B cell (primary cell): ENCODE results near the gene RD3L. TPM values are rescaled to one million over a fixed set of nuclear protein-coding genes. Genes with fewer than 3 reads are reported as not detected.

Source experiments
- ATAC-seq: fragments of 200-7000 bp; cut with Tn5 transposase; one replicate; pipeline ENCODE4 v1.10.0; 2021; ENCODE audit warnings: low read depth, mild to moderate bottlenecking, moderate number of reproducible peaks, moderate library complexity
- CTCF ChIA-PET: fragments of 350-600 bp; sonication (Branson Sonifier 250); formaldehyde crosslinking; loops from one replicate; lab custom pipeline; 2021; ENCODE audit warnings: antibody characterized with exemption, inconsistent platforms; lab: Charles Lee
- POLR2A ChIA-PET: fragments of 350-600 bp; sonication (Branson Sonifier 250); formaldehyde crosslinking; loops from one replicate; lab custom pipeline; 2021; ENCODE audit warnings: antibody characterized with exemption; lab: Charles Lee
- DNase-seq: peaks from one replicate; pipeline ENCODE4 v3.0.0; 2013
- H2AFZ ChIP-seq: 2 replicates; pipeline ENCODE4 v1.6.1; 2012; ENCODE audit warnings: mild to moderate bottlenecking, low read depth, low read length; ENCODE audit not compliant: insufficient read depth, poor library complexity, severe bottlenecking
- H3K27ac ChIP-seq, 2 donors: 1 replicate in 1 of 2; 2 replicates in 1 of 2; pipeline ENCODE4 v1.5.1; 2012 to 2013; ENCODE audit warnings: low read length in 2 of 2, mild to moderate bottlenecking in 2 of 2, moderate library complexity in 1 of 2
- H3K27me3 ChIP-seq, 4 experiments: fragments of 200-600 bp in 1 of 4; sonication (generic) in 1 of 4; replicated peaks in 1 of 4; 1 replicate in 2 of 4; 2 replicates in 2 of 4; pipeline versions ENCODE4 v1.6.1 to v1.7.0; 2013 to 2016; ENCODE audit warnings: low read length in 3 of 4, mild to moderate bottlenecking in 2 of 4, mixed read lengths in 1 of 4, moderate library complexity in 1 of 4; ENCODE audit not compliant: insufficient read depth in 4 of 4, control insufficient read depth in 3 of 4; ENCODE audit errors: control extremely low read depth in 1 of 4
- H3K36me3 ChIP-seq, 2 experiments: replicated peaks in 1 of 2; 1 replicate in 1 of 2; 2 replicates in 1 of 2; pipeline versions ENCODE4 v1.6.1 to v1.7.1; 2013; ENCODE audit warnings: low read length in 1 of 2; ENCODE audit not compliant: insufficient read depth in 2 of 2, control insufficient read depth in 1 of 2; ENCODE audit errors: control extremely low read depth in 1 of 2, extremely low read depth in 1 of 2
- H3K4me1 ChIP-seq, 2 donors: fragments of 200-600 bp in 1 of 2; sonication (generic) in 1 of 2; 1 replicate in 1 of 2; 2 replicates in 1 of 2; pipeline versions ENCODE4 v1.5.1 to v1.6.1; 2013 to 2017; ENCODE audit warnings: low read length in 2 of 2; ENCODE audit not compliant: control insufficient read depth in 2 of 2, insufficient read depth in 2 of 2
- H3K4me2 ChIP-seq: replicated peaks from 2 replicates; pipeline ENCODE3; 2012; ENCODE audit warnings: mild to moderate bottlenecking, low read depth, low read length; ENCODE audit not compliant: poor library complexity, severe bottlenecking
- H3K4me3 ChIP-seq, 5 experiments: fragments of 200-600 bp in 1 of 5; sonication (generic) in 1 of 5; 1 replicate in 3 of 5; 2 replicates in 2 of 5; pipeline versions ENCODE4 v1.5.1 to v1.7.0; 2011 to 2016; ENCODE audit warnings: low read length in 4 of 5, mild to moderate bottlenecking in 4 of 5, low read depth in 2 of 5, control low read depth in 1 of 5, moderate library complexity in 1 of 5; ENCODE audit not compliant: insufficient read depth in 1 of 5; ENCODE audit errors: control extremely low read depth in 1 of 5, extremely low read depth in 1 of 5
- H3K79me2 ChIP-seq: fragments of 200-600 bp; sonication (generic); one replicate; pipeline ENCODE4 v1.6.0; 2016; ENCODE audit warnings: low read length; ENCODE audit not compliant: control insufficient read depth, insufficient read depth
- H3K9ac ChIP-seq: fragments of 200-600 bp; sonication (generic); 2 replicates; pipeline ENCODE4 v1.6.1; 2017; ENCODE audit warnings: mild to moderate bottlenecking, low read length, moderate library complexity
- H3K9me3 ChIP-seq, 3 donors: one replicate each; pipeline versions ENCODE4 v1.6.1 to v1.7.1; 2013; ENCODE audit warnings: low read length in 2 of 3; ENCODE audit not compliant: control insufficient read depth in 2 of 3, insufficient read depth in 1 of 3; ENCODE audit errors: control extremely low read depth in 1 of 3
- H4K20me1 ChIP-seq: 2 replicates; pipeline ENCODE4 v1.6.0; 2012; ENCODE audit warnings: mild to moderate bottlenecking, low read length; ENCODE audit not compliant: insufficient read depth, control insufficient read depth, poor library complexity, severe bottlenecking
- H3K27ac Mint-ChIP-seq: one replicate; pipeline ENCODE4 v1.8.0; 2021; ENCODE audit warnings: mixed read lengths
- H3K27me3 Mint-ChIP-seq: one replicate; pipeline ENCODE4 v1.8.0; 2021; ENCODE audit warnings: mixed read lengths
- H3K4me1 Mint-ChIP-seq: one replicate; pipeline ENCODE4 v1.8.0; 2021; ENCODE audit warnings: mixed read lengths
- H3K4me3 Mint-ChIP-seq: one replicate; pipeline ENCODE4 v1.8.0; 2021; ENCODE audit warnings: mixed read lengths
- H3K9me3 Mint-ChIP-seq: one replicate; pipeline ENCODE4 v1.8.0; 2022; ENCODE audit warnings: mixed read lengths; ENCODE audit not compliant: insufficient read depth
- CTCF ChIP-seq: fragments of 200-600 bp; IDR thresholded peaks from one replicate; pipeline ENCODE4 v1.8.0; 2022; ENCODE audit warnings: antibody characterized with exemption, mild to moderate bottlenecking
- EZH2 ChIP-seq: IDR thresholded peaks from 2 replicates; pipeline ENCODE4 v1.6.1; 2012; ENCODE audit warnings: borderline replicate concordance, low read depth, mild to moderate bottlenecking, moderate library complexity, low read length; ENCODE audit not compliant: insufficient read depth, poor library complexity, severe bottlenecking
- WGBS: methylation state at CpG from one replicate; pipeline ENCODE4 v1.1.5; 2013; ENCODE audit warnings: missing lambda C conversion rate; ENCODE audit not compliant: insufficient coverage; 5-methylcytosine and 5-hydroxymethylcytosine counted together
- intact Hi-C: fragments of 100-400 bp; cut with micrococcal nuclease; formaldehyde crosslinking; loops from one replicate; pipeline ENCODE4 v1.10.0; 2022
- polyA plus RNA-seq: library from polyadenylated mRNA; depleted of rRNA; stranded (reverse); fragments of >200 nt; gene quantifications from 2 replicates; pipeline ENCODE4 v1.2.3, GENCODE V29; 2012
- total RNA-seq, 2 donors: library from RNA; stranded (reverse); fragments of 120-200 nt in 1 of 2; gene quantifications; 1 replicate in 1 of 2; 2 replicates in 1 of 2; pipeline versions ENCODE4 v1.2.3 to v1.2.4, GENCODE V29; 2013 to 2022

RD3L gene
- total and polyA plus RNA-seq, 2 donors (not counting 1 experiment from before 2014, with no cell fraction given) = not detected

DNA sequence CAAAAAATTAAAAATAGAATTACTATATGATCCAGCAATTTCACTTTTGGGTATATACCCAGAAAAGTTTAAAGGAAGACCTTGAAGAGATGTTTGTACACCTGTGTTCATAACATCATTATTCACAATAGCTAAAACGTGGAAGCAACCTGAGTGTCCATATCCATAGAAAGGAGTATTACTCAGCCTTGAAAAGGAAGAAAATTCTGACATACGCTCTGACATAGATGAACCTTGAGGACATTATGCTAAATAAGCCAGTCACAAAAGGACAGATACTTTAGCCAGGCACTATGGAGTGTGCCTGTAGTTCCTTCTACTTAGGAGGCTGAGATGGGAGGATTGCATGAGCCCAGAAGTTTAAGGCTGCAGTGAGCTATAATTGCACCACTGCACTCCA lies 6.1 kb upstream of the RD3L start:
- no peak overlapping the region for H3K27ac ChIP-seq
- H3K27me3 Mint-ChIP-seq = peaks cover 26% of the 10 kb centered on the region
- no peaks in the 10 kb centered on the region for H3K36me3 ChIP-seq
- H3K4me3 ChIP-seq = no peak overlapping the region
- H3K4me2 ChIP-seq = no peak overlapping the region
- no peaks in the 10 kb centered on the region for H3K79me2 ChIP-seq
- peaks cover 0 to 2% (median 0%) of the 10 kb centered on the region in 3 donors for H3K9me3 ChIP-seq
- H2AFZ ChIP-seq = no peak overlapping the region
- POLR2A ChIA-PET = no interaction called here
- H4K20me1 ChIP-seq = no peaks in the 10 kb centered on the region
- DNase-seq (no peak), ATAC-seq (no peak)
- H3K4me1 Mint-ChIP-seq = no peaks in the 10 kb centered on the region
- 100% methylated on average over 1 of the region's 2 CpGs for WGBS
- H3K9me3 Mint-ChIP-seq = peaks cover 5% of the 10 kb centered on the region
- H3K27ac Mint-ChIP-seq = no peak overlapping the region
- no peak overlapping the region for H3K4me3 Mint-ChIP-seq
- intact Hi-C loops = no loop called here
- H3K9ac ChIP-seq = no peak overlapping the region
- no peak for TF ChIP-seq EZH2
- no peak for TF ChIP-seq CTCF
- H3K4me1 ChIP-seq = no peaks in the 10 kb centered on the region
- peaks cover 0 to 6% (median 1%) of the 10 kb centered on the region in 4 experiments for H3K27me3 ChIP-seq
- CTCF ChIA-PET = no interaction called here

DNA sequence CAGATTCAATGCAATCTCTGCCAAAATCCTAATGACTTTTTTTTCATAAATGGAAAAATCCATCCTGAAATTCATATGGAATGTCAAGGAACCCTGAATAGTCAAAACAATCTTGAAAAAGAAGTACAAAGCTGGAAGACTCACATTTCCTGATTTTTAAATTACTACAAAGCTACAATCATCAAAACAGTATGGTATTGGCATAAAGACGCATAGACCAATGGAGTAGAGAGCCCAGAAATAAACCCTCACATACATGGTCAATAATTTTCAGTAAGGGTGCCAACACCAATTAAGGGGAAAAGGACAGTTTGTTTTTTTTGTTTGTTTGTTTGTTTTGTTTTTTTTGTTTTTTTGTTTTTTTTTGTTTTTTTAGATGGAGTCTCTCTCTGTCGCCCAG lies 4.6 kb upstream of the RD3L start:
- Mint-ChIP-seq H3K27me3 (peaks cover 28% of the 10 kb centered on the region), H3K9me3 (peaks cover 5% of the 10 kb centered on the region), H3K27ac (no peak overlapping the region), H3K4me1 (no peaks in the 10 kb centered on the region), H3K4me3 (no peak overlapping the region)
- H3K27me3 ChIP-seq = peaks cover 0 to 12% (median 1%) of the 10 kb centered on the region in 4 experiments
- TF ChIP-seq EZH2 (no peak), CTCF (no peak)
- ChIA-PET POLR2A (no interaction called here), CTCF (no interaction called here)
- DNase-seq (no peak), ATAC-seq (no peak)
- intact Hi-C loops = no loop called here
- H3K79me2 ChIP-seq = no peaks in the 10 kb centered on the region
- H3K36me3 ChIP-seq = no peaks in the 10 kb centered on the region
- no peak overlapping the region for H2AFZ ChIP-seq
- H3K9me3 ChIP-seq = peaks cover 0 to 2% (median 0%) of the 10 kb centered on the region in 3 donors
- H3K4me1 ChIP-seq = no peaks in the 10 kb centered on the region
- H4K20me1 ChIP-seq = no peaks in the 10 kb centered on the region
- no peak overlapping the region for H3K4me3 ChIP-seq
- H3K4me2 ChIP-seq = no peak overlapping the region
- WGBS = no CpG with 5 or more reads among the region's 2 CpGs
- no peak overlapping the region for H3K9ac ChIP-seq
- H3K27ac ChIP-seq = no peak overlapping the region
